H9 (cell line): ENCODE measurements around the gene JUNB. TPM values are rescaled to one million over a fixed set of nuclear protein-coding genes. Genes with fewer than 3 reads are reported as not detected.
A peak's percentile ranks its signal among the peaks of the same experiment; 100 is the strongest.

Experiments used
- DNase-seq: peaks from one replicate; pipeline ENCODE4 v3.0.0-alpha.2; 2017
- H2AFZ ChIP-seq: one replicate; pipeline ENCODE4 v1.6.1; 2013; ENCODE audit warnings: mild to moderate bottlenecking, low read length, control low read depth, moderate library complexity
- H2AK5ac ChIP-seq: 2 replicates; pipeline ENCODE4 v1.6.1; 2013; ENCODE audit warnings: low read length, control low read depth, mixed read lengths; ENCODE audit not compliant: insufficient read length
- H2BK120ac ChIP-seq: one replicate; pipeline ENCODE4 v1.6.1; 2013; ENCODE audit warnings: low read depth, mild to moderate bottlenecking, low read length, control low read depth, inconsistent platforms; ENCODE audit not compliant: poor library complexity, severe bottlenecking
- H2BK12ac ChIP-seq: 2 replicates; pipeline ENCODE4 v1.6.1; 2013; ENCODE audit warnings: low read length, control low read depth, mixed read lengths, low read depth; ENCODE audit not compliant: insufficient read length
- H2BK15ac ChIP-seq: 2 replicates; pipeline ENCODE4 v1.6.1; 2013; ENCODE audit warnings: low read depth, low read length, control low read depth
- H2BK20ac ChIP-seq: one replicate; pipeline ENCODE4 v1.6.1; 2013; ENCODE audit warnings: low read depth, mild to moderate bottlenecking, low read length, control low read depth, inconsistent platforms; ENCODE audit not compliant: poor library complexity, severe bottlenecking
- H2BK5ac ChIP-seq: 2 replicates; pipeline ENCODE4 v1.6.1; 2013; ENCODE audit warnings: low read length, control low read depth, mixed read lengths; ENCODE audit not compliant: insufficient read length
- H3K14ac ChIP-seq: 2 replicates; pipeline ENCODE4 v1.6.1; 2013; ENCODE audit warnings: low read length, control low read depth; ENCODE audit not compliant: insufficient read depth
- H3K18ac ChIP-seq: 2 replicates; pipeline ENCODE4 v1.6.1; 2013; ENCODE audit warnings: low read depth, mild to moderate bottlenecking, mixed read lengths, low read length, control low read depth; ENCODE audit not compliant: insufficient read length
- H3K23ac ChIP-seq: 2 replicates; pipeline ENCODE4 v1.6.1; 2013; ENCODE audit warnings: low read length, control low read depth, mixed read lengths, low read depth; ENCODE audit not compliant: insufficient read length
- H3K23me2 ChIP-seq: 2 replicates; pipeline ENCODE4 v1.6.1; 2013; ENCODE audit warnings: low read depth, mild to moderate bottlenecking, mixed read lengths, low read length, control low read depth; ENCODE audit not compliant: insufficient read length, poor library complexity, severe bottlenecking
- H3K27ac ChIP-seq: 2 replicates; pipeline ENCODE4 v1.5.1; 2013; ENCODE audit warnings: low read length, control low read depth, mixed read lengths, low read depth; ENCODE audit not compliant: insufficient read length
- H3K27me3 ChIP-seq: 2 replicates; pipeline ENCODE4 v1.6.1; 2013; ENCODE audit warnings: low read length, control low read depth, inconsistent platforms; ENCODE audit not compliant: insufficient read depth
- H3K4ac ChIP-seq: 2 replicates; pipeline ENCODE4 v1.6.1; 2013; ENCODE audit warnings: low read depth, mild to moderate bottlenecking, control low read depth, inconsistent platforms, low read length, moderate library complexity
- H3K4me1 ChIP-seq: 2 replicates; pipeline ENCODE4 v1.6.1; 2013; ENCODE audit warnings: low read length, control low read depth, inconsistent platforms; ENCODE audit not compliant: insufficient read depth
- H3K4me2 ChIP-seq: 2 replicates; pipeline ENCODE4 v1.6.1; 2013; ENCODE audit warnings: low read length, control low read depth, mixed read lengths; ENCODE audit not compliant: insufficient read length, insufficient read depth
- H3K56ac ChIP-seq: 2 replicates; pipeline ENCODE4 v1.6.1; 2013; ENCODE audit warnings: low read depth, mild to moderate bottlenecking, mixed read lengths, low read length, control low read depth; ENCODE audit not compliant: insufficient read length
- H3K79me1 ChIP-seq: 2 replicates; pipeline ENCODE4 v1.6.1; 2013; ENCODE audit warnings: low read depth, mild to moderate bottlenecking, moderate library complexity, low read length, control low read depth, inconsistent platforms; ENCODE audit not compliant: insufficient read depth, poor library complexity, severe bottlenecking
- H3K79me2 ChIP-seq: 2 replicates; pipeline ENCODE4 v1.6.1; 2013; ENCODE audit warnings: low read length, control low read depth, inconsistent platforms; ENCODE audit not compliant: insufficient read depth
- H3K9ac ChIP-seq: 2 replicates; pipeline ENCODE4 v1.6.1; 2013; ENCODE audit warnings: low read length, control low read depth, mixed read lengths; ENCODE audit not compliant: insufficient read length; ENCODE audit errors: extremely low read depth
- H3K9me3 ChIP-seq: one replicate; pipeline ENCODE4 v1.6.1; 2013; ENCODE audit warnings: low read depth, low read length, inconsistent platforms; ENCODE audit not compliant: control insufficient read depth
- H3T11ph ChIP-seq: one replicate; pipeline ENCODE4 v1.6.1; 2013; ENCODE audit warnings: mild to moderate bottlenecking, low read length, control low read depth, inconsistent platforms
- H4K20me1 ChIP-seq: one replicate; pipeline ENCODE4 v1.6.1; 2013; ENCODE audit not compliant: control insufficient read depth, insufficient read length, insufficient read depth
- H4K5ac ChIP-seq: 2 replicates; pipeline ENCODE4 v1.6.1; 2013; ENCODE audit warnings: low read depth, mild to moderate bottlenecking, mixed read lengths, low read length, control low read depth; ENCODE audit not compliant: insufficient read length
- H4K8ac ChIP-seq: replicated peaks from 2 replicates; pipeline ENCODE4 v1.6.1; 2013; ENCODE audit warnings: low read length, control low read depth, mixed read lengths, low read depth; ENCODE audit not compliant: insufficient read length
- H4K91ac ChIP-seq: 2 replicates; pipeline ENCODE4 v1.6.1; 2013; ENCODE audit warnings: low read depth, mild to moderate bottlenecking, moderate library complexity, mixed read lengths, low read length, control low read depth; ENCODE audit not compliant: insufficient read length
- H3K27ac Mint-ChIP-seq, 3 experiments: 2 replicates in 2 of 3; 3 replicates in 1 of 3; pipeline ENCODE4 v1.8.0; 2020 to 2021; ENCODE audit warnings: mixed read lengths in 3 of 3, mild to moderate bottlenecking in 1 of 3, moderate library complexity in 1 of 3
- H3K27me3 Mint-ChIP-seq: 2 replicates; pipeline ENCODE4 v1.8.0; 2021; ENCODE audit warnings: low read depth, mild to moderate bottlenecking, moderate library complexity, mixed read lengths
- H3K36me3 Mint-ChIP-seq, 3 experiments: 2 replicates in 2 of 3; 3 replicates in 1 of 3; pipeline ENCODE4 v1.8.0; 2020 to 2021; ENCODE audit warnings: low read depth in 3 of 3, mixed read lengths in 3 of 3; ENCODE audit not compliant: insufficient read depth in 1 of 3
- H3K4me1 Mint-ChIP-seq, 2 experiments: 2 replicates each; pipeline ENCODE4 v1.8.0; 2020; ENCODE audit warnings: mixed read lengths in 2 of 2
- H3K4me3 Mint-ChIP-seq, 2 experiments: 2 replicates in 1 of 2; 3 replicates in 1 of 2; pipeline ENCODE4 v1.8.0; 2020 to 2021; ENCODE audit warnings: mild to moderate bottlenecking in 2 of 2, mixed read lengths in 2 of 2, moderate library complexity in 1 of 2
- H3K9me3 Mint-ChIP-seq, 2 experiments: 2 replicates in 1 of 2; 3 replicates in 1 of 2; pipeline ENCODE4 v1.8.0; 2020; ENCODE audit warnings: mild to moderate bottlenecking in 2 of 2, mixed read lengths in 2 of 2, moderate library complexity in 1 of 2
- CTCF ChIP-seq: fragments of 200-600 bp; sonication (generic); conservative IDR thresholded peaks from 3 replicates; pipeline ENCODE4 v1.8.0; 2021; ENCODE audit warnings: antibody characterized with exemption, mild to moderate bottlenecking
- WGBS: extraction: QIAGEN DNeasy Blood & Tissue Kit; methylation state at CpG from one replicate; pipeline ENCODE4 v1.1.7; 2013; ENCODE audit warnings: missing lambda C conversion rate, low lambda C conversion rate, mixed read lengths; ENCODE audit not compliant: insufficient read length; ENCODE audit errors: extremely low coverage; 5-methylcytosine and 5-hydroxymethylcytosine counted together
- long read RNA-seq: library from polyadenylated mRNA; unstranded; transcript quantifications from one replicate; pipeline ENCODE4 v2.0.0, GENCODE V29; 2020
- total RNA-seq: library from RNA; stranded (reverse); gene quantifications from 2 replicates; pipeline ENCODE4 v1.2.1, GENCODE V29; 2021

JUNB gene
- 15.9 and 18.0 TPM in 2 replicates for total RNA-seq
- long read RNA-seq, transcript JUNB-201 (1 exons, 1,820 nt): major isoform, 153 of 153 reads
- long read RNA-seq, partial matches to known transcripts: 0 of 153 reads
- long read RNA-seq, other reads (novel, unspliced or antisense): 0 of 153 reads

GRCh38 chr19:12791345-12792050, at the start of gene JUNB:
TSS of gene JUNB (plus strand) at chr19:12791486. CDS start at chr19:12791772, 286 bp downstream.
- H4K91ac ChIP-seq: no peak within 1 kb of the TSS
- no peak within 1 kb of the TSS for H3K23ac ChIP-seq
- peak within 1 kb of the TSS; percentile 82 for H3K18ac ChIP-seq
- peak; percentile 89 for DNase-seq
- peaks cover 37% of the 10 kb centered on the region for H3K23me2 ChIP-seq
- H3K27me3 ChIP-seq: no peaks in the 10 kb centered on the region; the same call in 1 of the 2 replicates
- no peak for TF ChIP-seq CTCF
- peaks cover 8% of the 10 kb centered on the region for H3K27me3 Mint-ChIP-seq
- no peak within 1 kb of the TSS for H2AK5ac ChIP-seq
- H3K4me2 ChIP-seq: peak within 1 kb of the TSS; percentile 48
- no peak within 1 kb of the TSS for H3K27ac ChIP-seq
- no peak within 1 kb of the TSS for H2BK120ac ChIP-seq
- H2BK15ac ChIP-seq: no peak within 1 kb of the TSS; the same call in 1 of the 2 replicates
- H3K79me2 ChIP-seq: no peaks in the 10 kb centered on the region
- H3K9me3 Mint-ChIP-seq: no peaks in the 10 kb centered on the region
- no peak within 1 kb of the TSS for H3K56ac ChIP-seq
- H3K4me1 Mint-ChIP-seq: peaks cover 40 to 41% of the 10 kb centered on the region in 2 experiments
- H3K79me1 ChIP-seq: no peaks in the 10 kb centered on the region
- no peak within 1 kb of the TSS for H4K8ac ChIP-seq
- peak within 1 kb of the TSS in 2 of 3 experiments; percentile 73 to 90; a peak in 4 of 7 replicates for H3K27ac Mint-ChIP-seq
- no peak within 1 kb of the TSS for H3T11ph ChIP-seq
- H4K5ac ChIP-seq: no peak within 1 kb of the TSS
- peak within 1 kb of the TSS; percentile 85 to 87 for H3K4me3 Mint-ChIP-seq
- peak within 1 kb of the TSS; percentile 6 for H3K9ac ChIP-seq
- H2AFZ ChIP-seq: no peak within 1 kb of the TSS
- no peak within 1 kb of the TSS for H2BK5ac ChIP-seq
- no peak within 1 kb of the TSS for H3K4ac ChIP-seq
- H3K14ac ChIP-seq: peak within 1 kb of the TSS; percentile 92; the same call in 1 of the 2 replicates
- WGBS: no CpG with 5 or more reads among the region's 73 CpGs
- peaks cover 2% of the 10 kb centered on the region; the same call in 1 of the 2 replicates for H3K4me1 ChIP-seq
- H3K36me3 Mint-ChIP-seq: peaks cover 0 to under 1% (median 0%) of the 10 kb centered on the region in 3 experiments; a peak in 2 of 7 replicates
- no peak within 1 kb of the TSS for H2BK20ac ChIP-seq
- no peaks in the 10 kb centered on the region for H4K20me1 ChIP-seq
- H2BK12ac ChIP-seq: no peak within 1 kb of the TSS
- H3K9me3 ChIP-seq: no peaks in the 10 kb centered on the region
